Measurements from ENCODE around the gene MRAS. TPM values are rescaled to one million over a fixed set of nuclear protein-coding genes. Genes with fewer than 3 reads are reported as not detected.

Gene MRAS
- total and polyA plus RNA-seq, 5 donors from 2014 or later: not detected

GRCh38 chr3:138364356-138365252 lies 16.2 kb downstream of the MRAS start:
- Mint-ChIP-seq H3K36me3 (no peaks in the 10 kb centered on the region), H3K27ac (no peak overlapping the region), H3K27me3 (peaks cover 8% of the 10 kb centered on the region), H3K4me3 (no peak overlapping the region), H3K9me3 (no peaks in the 10 kb centered on the region), H3K4me1 (no peaks in the 10 kb centered on the region)
- Histone ChIP-seq H3K4me1 (ENCODE audit: control insufficient read depth, insufficient read depth, low read length, poor library complexity, severe bottlenecking) (no peaks in the 10 kb centered on the region), H3K27ac (ENCODE audit: insufficient read depth, low read length, poor library complexity, severe bottlenecking) (no peak overlapping the region), H3K9me3 (ENCODE audit: control insufficient read depth in 2 of 2, low read length in 2 of 2) (no peaks in the 10 kb centered on the region), H3K27me3 (ENCODE audit: control insufficient read depth, insufficient read depth, low read length) (no peaks in the 10 kb centered on the region), H3K4me3 (ENCODE audit: low read depth, low read length) (no peak overlapping the region), H3K36me3 (ENCODE audit: control insufficient read depth, insufficient read depth, low read length) (no peaks in the 10 kb centered on the region)
- ATAC-seq (ENCODE audit: low read depth in 2 of 2): no peak
- no peak for DNase-seq

GRCh38 chr3:138365253-138365555 lies 16.8 kb downstream of the MRAS start:
- peaks cover 8% of the 10 kb centered on the region for H3K27me3 Mint-ChIP-seq
- H3K4me1 Mint-ChIP-seq: no peaks in the 10 kb centered on the region
- H3K27me3 ChIP-seq (ENCODE audit: control insufficient read depth, insufficient read depth, low read length): no peaks in the 10 kb centered on the region
- no peak overlapping the region for H3K27ac Mint-ChIP-seq
- no peak for DNase-seq
- no peak overlapping the region for H3K27ac ChIP-seq (ENCODE audit: insufficient read depth, low read length, poor library complexity, severe bottlenecking)
- H3K4me3 ChIP-seq (ENCODE audit: low read depth, low read length): no peak overlapping the region
- H3K4me1 ChIP-seq (ENCODE audit: control insufficient read depth, insufficient read depth, low read length, poor library complexity, severe bottlenecking): no peaks in the 10 kb centered on the region
- no peaks in the 10 kb centered on the region for H3K36me3 Mint-ChIP-seq
- H3K36me3 ChIP-seq (ENCODE audit: control insufficient read depth, insufficient read depth, low read length): no peaks in the 10 kb centered on the region
- no peak for ATAC-seq (ENCODE audit: low read depth in 2 of 2)
- H3K9me3 Mint-ChIP-seq: no peaks in the 10 kb centered on the region
- H3K4me3 Mint-ChIP-seq: no peak overlapping the region
- H3K9me3 ChIP-seq (ENCODE audit: control insufficient read depth in 2 of 2, low read length in 2 of 2): no peaks in the 10 kb centered on the region

GRCh38 chr3:138366006-138366759 lies 17.8 kb downstream of the MRAS start:
- Mint-ChIP-seq H3K27me3 (peaks cover 8% of the 10 kb centered on the region), H3K27ac (no peak overlapping the region), H3K4me3 (no peak overlapping the region), H3K9me3 (peaks cover 0 to 5% (median 0%) of the 10 kb centered on the region in 7 donors), H3K36me3 (no peaks in the 10 kb centered on the region), H3K4me1 (no peaks in the 10 kb centered on the region)
- H3K27ac ChIP-seq (ENCODE audit: insufficient read depth, low read length, poor library complexity, severe bottlenecking): no peak overlapping the region
- no peaks in the 10 kb centered on the region for H3K36me3 ChIP-seq (ENCODE audit: control insufficient read depth, insufficient read depth, low read length)
- ATAC-seq (ENCODE audit: low read depth in 2 of 2) (no peak), DNase-seq (no peak)
- H3K27me3 ChIP-seq (ENCODE audit: control insufficient read depth, insufficient read depth, low read length): no peaks in the 10 kb centered on the region
- H3K9me3 ChIP-seq (ENCODE audit: control insufficient read depth in 2 of 2, low read length in 2 of 2): no peaks in the 10 kb centered on the region
- H3K4me1 ChIP-seq (ENCODE audit: control insufficient read depth, insufficient read depth, low read length, poor library complexity, severe bottlenecking): no peaks in the 10 kb centered on the region
- H3K4me3 ChIP-seq (ENCODE audit: low read depth, low read length): no peak overlapping the region

- no peaks in the 10 kb centered on the region for H3K4me1 ChIP-seq (ENCODE audit: control insufficient read depth, insufficient read depth, low read length, poor library complexity, severe bottlenecking)
- no peak overlapping the region for H3K4me3 ChIP-seq (ENCODE audit: low read depth, low read length)
- peaks cover 0 to 5% (median 0%) of the 10 kb centered on the region in 7 donors for H3K9me3 Mint-ChIP-seq
- H3K36me3 Mint-ChIP-seq: no peaks in the 10 kb centered on the region
- no peak for ATAC-seq (ENCODE audit: low read depth in 2 of 2)
- DNase-seq: no peak
- no peak overlapping the region for H3K4me3 Mint-ChIP-seq
- H3K9me3 ChIP-seq (ENCODE audit: control insufficient read depth in 2 of 2, low read length in 2 of 2): no peaks in the 10 kb centered on the region
- no peak overlapping the region for H3K27ac Mint-ChIP-seq
- no peak overlapping the region for H3K27ac ChIP-seq (ENCODE audit: insufficient read depth, low read length, poor library complexity, severe bottlenecking)
- H3K27me3 ChIP-seq (ENCODE audit: control insufficient read depth, insufficient read depth, low read length): peaks cover 2% of the 10 kb centered on the region
- H3K4me1 Mint-ChIP-seq: no peaks in the 10 kb centered on the region
- peaks cover 15% of the 10 kb centered on the region for H3K27me3 Mint-ChIP-seq
- no peaks in the 10 kb centered on the region for H3K36me3 ChIP-seq (ENCODE audit: control insufficient read depth, insufficient read depth, low read length)
Observed at GRCh38 chr3:138367326-138367850, 19.0 kb downstream of the MRAS start.

- no peak for ATAC-seq (ENCODE audit: low read depth in 2 of 2)
- Mint-ChIP-seq H3K4me1 (no peaks in the 10 kb centered on the region), H3K36me3 (no peaks in the 10 kb centered on the region), H3K4me3 (no peak overlapping the region), H3K27me3 (peaks cover 15% of the 10 kb centered on the region), H3K27ac (no peak overlapping the region), H3K9me3 (peaks cover 0 to 5% (median 0%) of the 10 kb centered on the region in 7 donors)
- no peaks in the 10 kb centered on the region for H3K4me1 ChIP-seq (ENCODE audit: control insufficient read depth, insufficient read depth, low read length, poor library complexity, severe bottlenecking)
- H3K27me3 ChIP-seq (ENCODE audit: control insufficient read depth, insufficient read depth, low read length): peaks cover 2% of the 10 kb centered on the region
- DNase-seq: no peak
- no peaks in the 10 kb centered on the region for H3K36me3 ChIP-seq (ENCODE audit: control insufficient read depth, insufficient read depth, low read length)
- H3K4me3 ChIP-seq (ENCODE audit: low read depth, low read length): no peak overlapping the region
- no peak overlapping the region for H3K27ac ChIP-seq (ENCODE audit: insufficient read depth, low read length, poor library complexity, severe bottlenecking)
- H3K9me3 ChIP-seq (ENCODE audit: control insufficient read depth in 2 of 2, low read length in 2 of 2): no peaks in the 10 kb centered on the region
Observed at GRCh38 chr3:138367911-138368310, 19.5 kb downstream of the MRAS start.

GRCh38 chr3:138369151-138369900 lies 20.9 kb downstream of the MRAS start:
- H3K36me3 Mint-ChIP-seq: no peaks in the 10 kb centered on the region
- ATAC-seq (ENCODE audit: low read depth in 2 of 2): no peak
- no peak for DNase-seq
- peaks cover 0 to 5% (median 0%) of the 10 kb centered on the region in 7 donors for H3K9me3 Mint-ChIP-seq
- no peak overlapping the region for H3K27ac ChIP-seq (ENCODE audit: insufficient read depth, low read length, poor library complexity, severe bottlenecking)
- H3K4me3 ChIP-seq (ENCODE audit: low read depth, low read length): no peak overlapping the region
- H3K4me3 Mint-ChIP-seq: no peak overlapping the region
- peaks cover 2% of the 10 kb centered on the region for H3K27me3 ChIP-seq (ENCODE audit: control insufficient read depth, insufficient read depth, low read length)
- H3K36me3 ChIP-seq (ENCODE audit: control insufficient read depth, insufficient read depth, low read length): no peaks in the 10 kb centered on the region
- peaks cover 15% of the 10 kb centered on the region for H3K27me3 Mint-ChIP-seq
- H3K27ac Mint-ChIP-seq: peak overlapping the region in 1 of 3 donors; percentile 13
- H3K4me1 Mint-ChIP-seq: no peaks in the 10 kb centered on the region
- H3K9me3 ChIP-seq (ENCODE audit: control insufficient read depth in 2 of 2, low read length in 2 of 2): no peaks in the 10 kb centered on the region
- H3K4me1 ChIP-seq (ENCODE audit: control insufficient read depth, insufficient read depth, low read length, poor library complexity, severe bottlenecking): no peaks in the 10 kb centered on the region

GRCh38 chr3:138370321-138370720 lies 21.9 kb downstream of the MRAS start:
- Histone ChIP-seq H3K4me1 (ENCODE audit: control insufficient read depth, insufficient read depth, low read length, poor library complexity, severe bottlenecking) (no peaks in the 10 kb centered on the region), H3K27me3 (ENCODE audit: control insufficient read depth, insufficient read depth, low read length) (peaks cover 2% of the 10 kb centered on the region), H3K9me3 (ENCODE audit: control insufficient read depth in 2 of 2, low read length in 2 of 2) (no peaks in the 10 kb centered on the region), H3K36me3 (ENCODE audit: control insufficient read depth, insufficient read depth, low read length) (no peaks in the 10 kb centered on the region), H3K27ac (ENCODE audit: insufficient read depth, low read length, poor library complexity, severe bottlenecking) (no peak overlapping the region), H3K4me3 (ENCODE audit: low read depth, low read length) (no peak overlapping the region)
- Mint-ChIP-seq H3K4me3 (no peak overlapping the region), H3K27ac (no peak overlapping the region), H3K27me3 (peaks cover 15% of the 10 kb centered on the region), H3K36me3 (no peaks in the 10 kb centered on the region), H3K4me1 (no peaks in the 10 kb centered on the region), H3K9me3 (peaks cover 0 to 5% (median 1%) of the 10 kb centered on the region in 7 donors)
- DNase-seq (no peak), ATAC-seq (ENCODE audit: low read depth in 2 of 2) (no peak)

All from CD4-positive, CD25-positive, alpha-beta regulatory T cell (primary cell).